Stimulated activated naive CD4-positive, alpha-beta T cell (primary cell): ENCODE results near the gene TBC1D23.
A peak's percentile ranks its signal among the peaks of the same experiment; 100 is the strongest.
"Not testable (repeated sequence)": the region's sequence is repeated elsewhere in the genome, so short reads cannot be mapped to it uniquely, and the experiment has no call there.

Experiments
- DNase-seq, 6 experiments: peaks; one replicate each; lab custom pipeline; 2025; lab: John Stamatoyannopoulos, UW

Gene TBC1D23

GRCh38 chr3:100260685-100261484 is at the start of gene TBC1D23:
Gene TBC1D23, plus strand, starts transcription at chr3:100260992. Its CDS starts 27 bp downstream, at chr3:100261019.
- peak; percentile 93 to 97 (median 96) for DNase-seq

GRCh38 chr3:100213891-100214573 is 46.8 kb upstream of the TBC1D23 start:
- no peak for DNase-seq

GRCh38 chr3:100214574-100214964 is 46.2 kb upstream of the TBC1D23 start:
- DNase-seq = no peak

GRCh38 chr3:100216713-100217112 is 44.1 kb upstream of the TBC1D23 start:
- no peak for DNase-seq

- DNase-seq = no peak
These were observed 39.6 kb upstream of the TBC1D23 start for GRCh38 chr3:100221159-100221558.

- DNase-seq = no peak
These were observed 35.6 kb upstream of the TBC1D23 start for GRCh38 chr3:100225193-100225592.

- DNase-seq = no peak
These were observed 34.9 kb upstream of the TBC1D23 start for GRCh38 chr3:100225883-100226282.

- no peak for DNase-seq
These were observed 33.9 kb upstream of the TBC1D23 start for GRCh38 chr3:100226712-100227429.

- no peak for DNase-seq
These were observed 33.3 kb upstream of the TBC1D23 start for GRCh38 chr3:100227511-100227921.

- DNase-seq = no peak
These were observed 32.5 kb upstream of the TBC1D23 start for GRCh38 chr3:100228247-100228646.

GRCh38 chr3:100229188-100229587 is 31.6 kb upstream of the TBC1D23 start:
- not testable (repeated sequence) for DNase-seq

- no peak for DNase-seq
These were observed 30.1 kb upstream of the TBC1D23 start for GRCh38 chr3:100230710-100231109.

- no peak for DNase-seq
These were observed 29.1 kb upstream of the TBC1D23 start for GRCh38 chr3:100231668-100232067.

GRCh38 chr3:100234364-100234763 is 26.4 kb upstream of the TBC1D23 start:
- DNase-seq = no peak

- DNase-seq = no peak
These were observed 22.2 kb upstream of the TBC1D23 start for GRCh38 chr3:100238599-100238998.

GRCh38 chr3:100242471-100242870 is 18.3 kb upstream of the TBC1D23 start:
- DNase-seq = not testable (repeated sequence)

- DNase-seq = no peak
These were observed 16.5 kb upstream of the TBC1D23 start for GRCh38 chr3:100244264-100244663.

GRCh38 chr3:100245136-100245535 is 15.7 kb upstream of the TBC1D23 start:
- DNase-seq = no peak

GRCh38 chr3:100245927-100246326 is 14.9 kb upstream of the TBC1D23 start:
- no peak for DNase-seq

GRCh38 chr3:100246999-100247398 is 13.8 kb upstream of the TBC1D23 start:
- DNase-seq = no peak

- DNase-seq = no peak
These were observed 8.8 kb upstream of the TBC1D23 start for GRCh38 chr3:100252001-100252400.

- DNase-seq = peak in 3 of 6 experiments; percentile 1 to 32 (median 6)
These were observed 6.5 kb upstream of the TBC1D23 start for GRCh38 chr3:100254168-100254777.
